ENCODE data around the gene KIF5A. TPM values are rescaled to one million over a fixed set of nuclear protein-coding genes. Genes with fewer than 3 reads are reported as not detected.

The KIF5A gene
- total and polyA plus RNA-seq, 2 of the 13 experiments (the other 11 are each of a cell fraction or from before 2014, with no cell fraction given) = 1.6 to 11.9 TPM

GRCh38 chr12:57611108-57611826 is 61.4 kb downstream of the KIF5A start, which contains the start of gene ARHGEF25 (continued):
- TF ChIP-seq LBX2 (CRISPR knock-in tag; IDR thresholded peaks at IDR 0.05; ENCODE audit: borderline replicate concordance) = no peak
- no peak for TF ChIP-seq ZNF30 (CRISPR knock-in tag; IDR thresholded peaks at IDR 0.05)
- no peak for TF ChIP-seq ATF7 (IDR thresholded peaks at IDR 0.05)
- TF ChIP-seq ATF7 (CRISPR knock-in tag; IDR thresholded peaks at IDR 0.05) = no peak
- TF ChIP-seq ZNF296 (CRISPR knock-in tag; conservative IDR thresholded peaks at IDR 0.05) = no peak
- TF ChIP-seq CEBPG (CRISPR knock-in tag; IDR thresholded peaks at IDR 0.05) = no peak
- TF ChIP-seq ARHGAP35 (CRISPR knock-in tag; IDR thresholded peaks at IDR 0.05; ENCODE audit: borderline replicate concordance) = no peak
- TF ChIP-seq, protein P1, sequence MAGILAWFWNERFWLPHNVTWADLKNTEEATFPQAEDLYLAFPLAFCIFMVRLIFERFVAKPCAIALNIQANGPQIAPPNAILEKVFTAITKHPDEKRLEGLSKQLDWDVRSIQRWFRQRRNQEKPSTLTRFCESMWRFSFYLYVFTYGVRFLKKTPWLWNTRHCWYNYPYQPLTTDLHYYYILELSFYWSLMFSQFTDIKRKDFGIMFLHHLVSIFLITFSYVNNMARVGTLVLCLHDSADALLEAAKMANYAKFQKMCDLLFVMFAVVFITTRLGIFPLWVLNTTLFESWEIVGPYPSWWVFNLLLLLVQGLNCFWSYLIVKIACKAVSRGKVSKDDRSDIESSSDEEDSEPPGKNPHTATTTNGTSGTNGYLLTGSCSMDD (CRISPR knock-in tag; IDR thresholded peaks at IDR 0.05) = no peak
- no peak for TF ChIP-seq FOSL2 (CRISPR knock-in tag; IDR thresholded peaks at IDR 0.05)
- peak; percentile 20; the same call in 1 of the 2 replicates for TF ChIP-seq GATAD1 (CRISPR knock-in tag; IDR thresholded peaks at IDR 0.05)
- no peak for TF ChIP-seq HIVEP1 (CRISPR knock-in tag; IDR thresholded peaks at IDR 0.05)
- TF ChIP-seq, protein P2, sequence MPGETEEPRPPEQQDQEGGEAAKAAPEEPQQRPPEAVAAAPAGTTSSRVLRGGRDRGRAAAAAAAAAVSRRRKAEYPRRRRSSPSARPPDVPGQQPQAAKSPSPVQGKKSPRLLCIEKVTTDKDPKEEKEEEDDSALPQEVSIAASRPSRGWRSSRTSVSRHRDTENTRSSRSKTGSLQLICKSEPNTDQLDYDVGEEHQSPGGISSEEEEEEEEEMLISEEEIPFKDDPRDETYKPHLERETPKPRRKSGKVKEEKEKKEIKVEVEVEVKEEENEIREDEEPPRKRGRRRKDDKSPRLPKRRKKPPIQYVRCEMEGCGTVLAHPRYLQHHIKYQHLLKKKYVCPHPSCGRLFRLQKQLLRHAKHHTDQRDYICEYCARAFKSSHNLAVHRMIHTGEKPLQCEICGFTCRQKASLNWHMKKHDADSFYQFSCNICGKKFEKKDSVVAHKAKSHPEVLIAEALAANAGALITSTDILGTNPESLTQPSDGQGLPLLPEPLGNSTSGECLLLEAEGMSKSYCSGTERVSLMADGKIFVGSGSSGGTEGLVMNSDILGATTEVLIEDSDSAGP (CRISPR knock-in tag; IDR thresholded peaks at IDR 0.05; ENCODE audit: borderline replicate concordance) = peak; percentile 52; the same call in 1 of the 2 replicates
- TF ChIP-seq RBM22 (optimal IDR thresholded peaks at IDR 0.05; ENCODE audit: low read length) = no peak
- no peak for TF ChIP-seq CBFB (CRISPR knock-in tag; IDR thresholded peaks at IDR 0.05)
- no peak for TF ChIP-seq TP53 (CRISPR knock-in tag; conservative IDR thresholded peaks at IDR 0.05)
- no peak for TF ChIP-seq NR2F2 (IDR thresholded peaks at IDR 0.05; ENCODE audit: borderline replicate concordance, low read depth)
- no peak for TF ChIP-seq GRHL1 (CRISPR knock-in tag; conservative IDR thresholded peaks at IDR 0.05)
- peak; percentile 66; the same call in 1 of the 2 replicates for TF ChIP-seq KDM3A (CRISPR knock-in tag; IDR thresholded peaks at IDR 0.05; ENCODE audit: low read depth)
- peak; percentile 59; the same call in 1 of the 2 replicates for TF ChIP-seq ZNF768 (CRISPR knock-in tag; IDR thresholded peaks at IDR 0.05)
- TF ChIP-seq ZNF652 (CRISPR knock-in tag; IDR thresholded peaks at IDR 0.05; ENCODE audit: borderline replicate concordance, low read depth) = no peak
- TF ChIP-seq FLYWCH1 (CRISPR knock-in tag; IDR thresholded peaks at IDR 0.05) = no peak
- TF ChIP-seq ZNF776 (CRISPR knock-in tag; IDR thresholded peaks at IDR 0.05) = 0 out of 2 replicates have a peak, but pooled peaks have one; percentile 73
- no peak for TF ChIP-seq PTBP1 (IDR thresholded peaks at IDR 0.05; ENCODE audit: low read depth, low read length, poor library complexity, severe bottlenecking)
- peak; percentile 41 for TF ChIP-seq GABPA (IDR thresholded peaks at IDR 0.05; ENCODE audit: low read depth, low read length)
- TF ChIP-seq GABPA (CRISPR knock-in tag; IDR thresholded peaks at IDR 0.05; ENCODE audit: low read depth) = peak; percentile 84
- TF ChIP-seq KLF12 (CRISPR knock-in tag; IDR thresholded peaks at IDR 0.05; ENCODE audit: borderline replicate concordance) = peak; percentile 46; the same call in 1 of the 2 replicates
- TF ChIP-seq, protein P3, sequence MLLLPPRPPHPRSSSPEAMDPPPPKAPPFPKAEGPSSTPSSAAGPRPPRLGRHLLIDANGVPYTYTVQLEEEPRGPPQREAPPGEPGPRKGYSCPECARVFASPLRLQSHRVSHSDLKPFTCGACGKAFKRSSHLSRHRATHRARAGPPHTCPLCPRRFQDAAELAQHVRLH (CRISPR knock-in tag; IDR thresholded peaks at IDR 0.05; ENCODE audit: borderline replicate concordance, low read depth) = no peak; the same call in 1 of the 2 replicates
- TF ChIP-seq RELA (CRISPR knock-in tag; IDR thresholded peaks at IDR 0.05) = 0 out of 2 replicates have a peak, but pooled peaks have one; percentile 29
